NOMO-1 treated with DMSO at 0.1 percent for 48 hours (cell line): ENCODE measurements around the gene SMIM9.
"Not testable (repeated sequence)": the region's sequence is repeated elsewhere in the genome, so short reads cannot be mapped to it uniquely, and the experiment has no call there.

ENCODE experiments used
- DNase-seq: peaks from one replicate; lab custom pipeline; 2025; ENCODE audit not compliant: unreplicated experiment; lab: John Stamatoyannopoulos, UW

SMIM9 gene

DNA sequence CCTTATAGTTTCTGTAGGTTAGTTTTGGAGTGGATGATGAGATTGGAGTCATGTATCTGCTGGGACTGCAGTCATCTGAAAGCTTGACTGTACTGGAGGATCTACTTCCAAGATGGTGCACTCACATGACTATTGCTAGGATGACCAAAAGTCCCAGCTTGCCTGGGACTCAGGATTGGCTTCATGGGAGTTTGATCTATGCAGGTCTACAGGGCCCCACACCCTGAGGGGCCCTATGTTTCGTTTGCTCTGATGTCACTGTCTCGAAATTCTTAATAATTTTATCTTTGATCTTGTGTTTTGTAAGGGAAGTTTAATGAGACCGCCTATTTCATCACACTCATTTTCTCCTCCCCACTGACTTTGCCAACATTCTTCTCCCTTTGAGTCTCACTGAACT is at the start of gene SMIM9:
Gene SMIM9, minus strand, starts transcription at position 101 of the 400 bp plus-strand sequence. CDS start 3,806 bp downstream, outside the sequence.
- no peak for DNase-seq

DNA sequence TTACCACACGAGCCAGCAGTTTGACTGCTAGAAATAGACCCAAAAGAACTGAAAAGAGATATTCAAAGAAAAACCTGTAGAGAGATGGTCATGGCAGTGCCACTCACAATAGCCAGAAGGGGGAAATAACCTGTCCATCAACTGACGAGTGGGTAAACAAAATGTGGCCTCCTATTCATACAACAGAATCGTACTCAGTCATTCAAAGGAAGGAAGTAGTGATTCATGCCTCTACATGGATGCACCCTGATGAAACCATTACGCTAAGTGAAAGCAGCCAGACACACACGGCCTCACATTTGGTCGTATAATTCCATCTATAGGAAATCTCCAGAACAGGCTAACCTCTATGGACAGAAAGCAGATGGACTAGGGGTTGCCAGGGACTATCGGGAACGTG is 49.6 kb upstream of the SMIM9 start:
- DNase-seq, result not testable (repeated sequence)

DNA sequence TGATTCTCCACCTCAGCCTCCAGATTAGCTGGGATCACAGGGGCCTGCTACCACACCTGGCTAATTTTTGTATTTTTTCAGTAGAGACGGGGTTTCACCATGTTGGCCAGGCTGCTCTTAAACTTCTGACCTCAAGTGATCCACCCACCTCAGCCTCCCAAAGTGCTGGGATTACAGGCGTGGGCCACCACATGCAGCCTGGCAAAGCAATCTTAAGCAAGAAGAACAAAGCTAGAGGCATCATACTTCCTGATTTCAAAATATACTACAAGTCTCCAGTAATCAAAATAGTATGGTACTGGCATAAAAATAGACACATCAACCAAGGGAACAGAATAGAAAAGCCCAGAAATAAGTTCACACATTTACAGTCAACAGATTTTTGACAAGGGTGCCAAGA is 38.9 kb upstream of the SMIM9 start:
- DNase-seq, result no peak

DNA sequence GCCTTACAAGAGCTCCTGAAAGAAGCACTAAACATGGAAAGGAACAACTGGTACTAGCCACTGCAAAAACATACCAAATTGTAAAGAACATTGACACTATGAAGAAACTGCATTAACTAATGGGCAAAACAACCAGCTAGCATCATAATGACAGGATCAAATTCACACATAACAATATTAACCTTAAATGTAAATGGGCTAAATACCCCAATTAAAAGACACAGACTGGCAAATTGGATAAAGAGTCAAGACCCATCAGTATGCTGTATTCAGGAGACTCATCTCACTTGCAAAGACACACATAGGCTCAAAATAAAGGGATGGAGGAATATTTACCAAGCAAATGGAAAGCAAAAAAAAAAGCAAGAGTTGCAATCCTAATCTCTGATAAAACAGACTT is 34.1 kb upstream of the SMIM9 start:
- not testable (repeated sequence) for DNase-seq

GRCh38 chrX:154855256-154855655 is 20.8 kb upstream of the SMIM9 start:
- DNase-seq, result no peak

DNA sequence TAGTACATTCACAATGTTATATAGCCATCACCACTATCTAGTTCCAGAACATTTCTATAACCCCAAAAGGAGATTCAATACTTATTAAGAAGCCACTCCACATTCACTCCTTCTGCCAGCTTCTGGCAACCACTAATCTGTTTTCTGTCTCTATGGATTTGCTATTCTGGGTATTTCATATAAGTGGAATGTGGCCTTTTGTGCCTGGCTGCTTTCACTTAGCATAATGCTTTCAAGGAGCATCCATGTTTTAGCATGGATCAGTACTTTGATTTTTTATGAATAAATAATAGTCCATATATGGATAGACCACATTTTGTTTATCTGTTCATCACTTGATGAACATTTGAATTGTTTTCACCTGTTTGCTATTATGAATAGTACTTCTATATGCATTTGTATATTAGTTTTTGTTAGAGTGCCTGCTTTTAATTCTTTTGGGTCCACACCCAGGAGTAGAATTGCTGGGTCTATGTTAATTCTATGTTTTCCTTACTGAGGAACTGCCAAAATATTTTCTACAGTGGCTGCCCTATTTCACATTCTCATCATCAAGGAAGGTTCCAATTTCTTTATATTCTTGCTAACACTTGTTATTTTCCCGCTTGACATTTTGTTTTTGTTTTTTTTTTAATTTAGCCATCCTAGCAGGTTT is 16.6 kb upstream of the SMIM9 start:
- DNase-seq, result no peak

DNA sequence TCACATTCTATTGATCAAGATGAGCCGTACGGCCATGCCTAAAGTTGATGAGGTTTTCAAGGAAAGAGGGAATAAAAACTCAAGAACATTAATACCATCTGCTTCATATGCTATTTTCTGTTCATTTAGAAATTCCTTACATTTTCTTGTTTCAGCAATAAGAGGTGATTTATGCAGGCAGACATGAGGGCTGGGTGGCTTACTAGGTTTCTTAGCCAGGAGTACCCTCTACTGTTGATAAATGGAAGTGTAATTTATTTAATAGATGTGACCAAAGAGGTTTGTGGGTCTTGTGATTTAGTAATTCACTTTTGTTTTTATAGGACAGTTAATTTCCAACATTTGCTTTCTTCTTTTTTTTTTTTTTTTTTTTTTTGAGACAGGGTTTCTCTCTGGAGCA is 6.4 kb upstream of the SMIM9 start:
- peak; percentile 42 for DNase-seq

DNA sequence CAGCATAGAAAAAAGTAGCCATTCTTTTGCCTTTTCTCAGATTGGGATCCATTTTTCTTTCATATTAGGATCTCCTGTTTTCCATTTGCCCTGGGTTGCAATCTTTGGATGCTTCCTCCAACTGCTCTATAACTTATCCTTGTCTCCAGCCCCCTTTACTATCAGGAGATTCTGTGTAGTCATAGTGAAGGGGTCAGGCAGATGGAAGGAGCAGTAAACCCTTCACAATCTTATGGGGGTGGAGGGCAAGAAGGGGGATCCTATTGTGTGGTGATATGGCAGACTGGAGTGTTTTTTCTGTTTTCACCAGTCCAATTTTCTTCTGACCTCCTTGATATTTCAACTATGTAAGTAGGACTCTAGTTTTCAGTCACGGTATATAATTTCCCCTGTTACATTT is 1.7 kb upstream of the SMIM9 start:
- DNase-seq, result no peak

DNA sequence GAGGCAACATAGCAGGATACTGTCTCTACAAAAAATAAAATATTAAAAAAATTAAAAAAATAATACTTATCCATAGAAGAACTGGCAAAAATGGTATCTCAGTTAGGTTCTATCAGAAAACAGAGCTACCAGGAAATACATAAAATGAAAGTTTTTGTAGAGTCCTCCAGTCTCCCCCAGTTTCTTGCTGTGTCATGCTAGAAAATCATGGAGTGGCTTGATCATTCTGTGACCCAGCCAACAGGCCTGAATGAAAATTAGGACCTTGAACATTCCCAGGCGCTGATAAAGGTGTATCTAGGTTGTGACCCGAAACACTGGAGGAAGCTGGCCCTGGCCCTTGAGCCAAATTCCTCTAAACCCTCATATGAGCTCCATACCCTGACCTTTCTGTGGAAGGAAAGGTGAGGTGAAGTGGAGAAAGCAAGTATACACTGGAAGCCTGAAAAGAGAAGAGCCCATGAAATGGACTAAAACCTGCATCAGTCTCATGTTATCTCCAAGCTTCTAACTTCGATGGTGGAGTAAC is 652 bp downstream of the SMIM9 start:
- no peak for DNase-seq

- no peak for DNase-seq
These were observed 4.5 kb downstream of the SMIM9 start for GRCh38 chrX:154829926-154830442.

- DNase-seq, result no peak
These were observed 5.3 kb downstream of the SMIM9 start for GRCh38 chrX:154829134-154829533.

DNA sequence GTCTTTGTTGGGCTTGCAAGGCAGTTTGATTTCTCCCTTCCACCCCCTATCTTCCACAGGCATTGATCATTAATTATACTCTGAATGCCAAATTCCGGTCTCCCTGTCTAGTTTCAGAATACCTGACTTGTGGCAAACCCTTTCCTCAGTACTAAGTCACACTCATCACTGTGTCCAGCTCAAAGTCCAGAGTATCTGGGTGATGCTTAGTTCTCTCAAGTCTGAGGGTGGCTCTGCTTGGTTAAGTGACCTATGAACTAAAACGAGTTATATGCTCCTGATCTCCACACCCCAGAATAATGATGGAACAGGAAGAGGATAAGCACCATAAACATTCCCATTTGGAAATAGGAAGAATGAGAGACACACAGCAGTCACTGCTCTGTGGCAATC is 6.5 kb downstream of the SMIM9 start:
- no peak for DNase-seq

- DNase-seq, result peak; percentile 28
These were observed 7.1 kb downstream of the SMIM9 start for GRCh38 chrX:154827194-154828015.

GRCh38 chrX:154825586-154825985 is 8.9 kb downstream of the SMIM9 start:
- not testable (repeated sequence) for DNase-seq

DNA sequence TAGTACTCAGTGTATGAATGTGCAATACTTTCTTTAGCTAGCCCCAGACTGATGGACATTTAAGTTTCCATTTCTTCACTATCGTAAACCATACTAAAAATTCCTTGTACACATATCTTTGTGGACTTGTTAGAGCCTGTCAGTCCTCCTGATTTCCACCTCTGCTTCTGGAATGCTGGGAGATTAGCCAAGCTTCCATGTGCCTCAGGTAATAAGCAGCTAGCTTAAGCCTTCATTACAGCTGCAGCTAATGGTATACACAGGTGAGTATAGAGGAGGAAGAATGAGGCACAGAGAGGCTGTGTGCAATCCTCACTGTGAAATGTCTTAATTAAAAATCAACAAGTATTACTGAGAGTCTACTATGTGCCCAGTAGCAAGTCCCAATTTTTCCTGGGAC is 9.8 kb downstream of the SMIM9 start:
- no peak for DNase-seq

DNA sequence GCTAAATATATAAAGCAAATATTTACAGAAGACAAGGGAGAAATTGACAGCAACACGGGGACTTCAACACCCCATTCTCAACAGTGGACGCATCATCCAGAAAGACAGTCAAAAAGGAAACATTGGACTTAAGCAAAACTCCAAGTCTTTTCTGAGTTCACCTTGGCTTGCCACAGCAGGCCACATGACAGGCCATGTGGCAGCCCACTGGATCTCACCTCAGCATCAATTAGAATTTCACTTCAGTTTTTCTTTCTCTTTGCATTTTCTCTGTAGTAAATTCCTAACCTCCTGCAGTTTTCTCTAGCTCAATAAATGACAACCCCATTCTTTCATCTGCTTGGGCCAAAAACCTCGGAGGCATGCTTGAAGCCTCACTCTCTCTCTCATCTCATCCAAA is 12.4 kb downstream of the SMIM9 start:
- no peak for DNase-seq

GRCh38 chrX:154821523-154821922 is 12.9 kb downstream of the SMIM9 start:
- DNase-seq, result no peak

- no peak for DNase-seq
These were observed 14.6 kb downstream of the SMIM9 start for GRCh38 chrX:154819771-154820341.

GRCh38 chrX:154818916-154819770 is 15.3 kb downstream of the SMIM9 start:
- DNase-seq, result no peak

DNA sequence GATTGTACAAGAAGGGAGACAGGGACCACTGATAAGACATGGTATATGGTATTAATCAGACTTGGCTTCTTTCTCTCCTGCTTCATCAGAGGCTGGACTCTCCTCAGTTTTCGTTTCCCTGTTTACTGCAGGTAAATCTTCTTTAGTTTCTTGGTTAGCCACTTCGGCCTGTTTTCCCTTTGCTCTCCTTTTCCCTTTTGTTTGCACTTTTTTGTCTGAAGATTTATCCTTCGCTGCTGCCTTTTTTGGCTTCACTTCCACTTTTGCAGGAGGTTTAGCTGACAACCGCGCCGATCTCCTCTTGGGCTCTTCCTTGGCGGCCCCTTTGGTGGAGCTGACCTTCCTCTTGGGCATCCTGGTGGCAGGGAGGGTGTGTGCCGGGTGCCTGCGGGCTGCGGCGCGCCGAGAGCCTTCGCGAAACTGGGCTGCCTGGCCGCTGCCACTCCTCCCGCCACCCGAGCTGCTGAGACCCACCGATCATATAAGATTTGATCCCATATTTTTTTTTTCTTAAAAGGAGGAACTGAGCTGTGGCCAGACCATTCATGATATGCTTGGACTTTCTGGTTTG is 17.3 kb downstream of the SMIM9 start:
- not testable (repeated sequence) for DNase-seq
